ENCODE data around the gene TMCC2.
"Not testable (repeated sequence)": the region's sequence is repeated elsewhere in the genome, so short reads cannot be mapped to it uniquely, and the experiment has no call there.

The TMCC2 gene

GRCh38 chr1:205262731-205263171, 35.0 kb downstream of the TMCC2 start:
- no peak for DNase-seq

GRCh38 chr1:205263580-205264190, 35.9 kb downstream of the TMCC2 start:
- no peak for DNase-seq

- no peak for DNase-seq
Measured at GRCh38 chr1:205266611-205267305, 39.0 kb downstream of the TMCC2 start.

- DNase-seq: no peak
Measured at GRCh38 chr1:205267306-205267902, 39.7 kb downstream of the TMCC2 start.

GRCh38 chr1:205268846-205269680, 41.3 kb downstream of the TMCC2 start:
- DNase-seq: no peak

- DNase-seq: no peak
Measured at GRCh38 chr1:205269711-205270110, 42.0 kb downstream of the TMCC2 start.

GRCh38 chr1:205270271-205270670, 42.5 kb downstream of the TMCC2 start:
- no peak for DNase-seq

- no peak for DNase-seq
Measured at GRCh38 chr1:205270764-205271163, 43.0 kb downstream of the TMCC2 start.

GRCh38 chr1:205271277-205271676, 43.5 kb downstream of the TMCC2 start:
- no peak for DNase-seq

GRCh38 chr1:205271745-205272144, 44.0 kb downstream of the TMCC2 start:
- no peak for DNase-seq

GRCh38 chr1:205272536-205272935, 44.8 kb downstream of the TMCC2 start:
- no peak for DNase-seq

- DNase-seq: peak; percentile 86
Measured at GRCh38 chr1:205273551-205273982, 45.8 kb downstream of the TMCC2 start.

GRCh38 chr1:205274041-205274691, 46.4 kb downstream of the TMCC2 start:
- no peak for DNase-seq

- no peak for DNase-seq
Measured at GRCh38 chr1:205275133-205275532, 47.4 kb downstream of the TMCC2 start.

GRCh38 chr1:205275916-205276688, 48.4 kb downstream of the TMCC2 start:
- DNase-seq: no peak

GRCh38 chr1:205276689-205277065, 48.9 kb downstream of the TMCC2 start:
- no peak for DNase-seq

- peak; percentile 22 for DNase-seq
Measured at GRCh38 chr1:205279986-205280385, 52.2 kb downstream of the TMCC2 start.

- DNase-seq: not testable (repeated sequence)
Measured at GRCh38 chr1:205280666-205281395, 53.1 kb downstream of the TMCC2 start.

GRCh38 chr1:205283270-205284147, 55.8 kb downstream of the TMCC2 start:
- DNase-seq: no peak

Data from stimulated activated CD4-positive, alpha-beta T cell treated with anti-CD3 and anti-CD28 coated beads, Interleukin-15, amount 100 ng/mL, for 24 hours (primary cell).